ENCODE data around the gene C1QTNF6. TPM values are rescaled to one million over a fixed set of nuclear protein-coding genes. Genes with fewer than 3 reads are reported as not detected.

Gene C1QTNF6
- polyA plus RNA-seq, 1 of the 3 experiments (the other 2 are of a cell fraction): 47.7 TPM

DNA sequence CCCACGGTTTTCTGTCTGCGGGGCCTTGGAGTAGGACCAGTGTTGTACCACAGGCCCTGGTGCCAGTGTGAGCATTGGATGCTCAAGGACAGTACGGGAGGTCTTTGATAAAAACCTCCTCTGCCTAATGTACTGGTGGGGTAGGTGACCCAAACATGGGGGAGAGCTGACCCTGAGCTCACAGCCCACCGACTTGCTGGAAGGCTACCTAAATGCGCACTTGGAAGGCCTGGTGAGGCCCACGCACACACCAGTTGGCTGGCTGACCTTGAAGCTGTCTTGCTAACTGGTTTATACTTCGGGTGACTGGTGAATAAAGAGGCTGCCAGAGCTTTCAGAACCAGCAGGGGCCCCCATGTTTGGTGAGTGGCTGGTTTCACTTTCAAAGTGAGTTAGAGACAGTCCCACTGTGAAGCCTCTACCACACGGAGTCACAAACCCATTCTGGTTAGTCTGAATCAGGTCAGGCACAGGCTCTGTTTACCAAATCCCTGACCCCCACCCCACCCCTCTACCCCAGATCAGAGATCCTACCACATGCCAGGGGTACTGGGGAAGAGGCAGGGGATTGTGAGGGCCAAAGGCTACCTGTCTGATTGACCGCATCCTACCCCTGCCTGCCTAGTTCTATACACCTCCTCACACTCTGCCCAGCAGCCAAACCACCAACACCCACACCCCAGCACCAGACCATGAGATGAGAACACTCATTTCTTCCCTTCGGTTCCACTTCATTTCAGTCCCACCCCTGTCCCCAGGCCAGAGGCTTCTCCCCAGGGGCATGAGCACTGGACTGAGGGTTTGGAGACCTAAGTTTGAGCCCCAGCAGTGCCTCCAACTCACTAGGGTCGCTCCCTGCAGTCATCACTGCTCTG lies 25.6 kb downstream of the C1QTNF6 start:
- no peak overlapping the region for H3K4me2 ChIP-seq
- ChIA-PET POLR2A (no interaction called here), CTCF (interaction anchor here (1.1 to 8.0 kb wide), 4 partner anchors 14 to 105 kb away, joined by 3 to 156 read pairs (median 3); no protein-coding TSS in a partner anchor)
- H3K4me3 ChIP-seq (ENCODE audit: low read depth in 2 of 2, low read length in 1 of 2): no peak overlapping the region
- peaks cover 0 to 17% of the 10 kb centered on the region in 2 experiments; a peak in 1 of 4 replicates for H3K4me1 ChIP-seq (ENCODE audit: control insufficient read depth in 1 of 2, insufficient read depth in 2 of 2, low read depth in 1 of 2, low read length in 1 of 2)
- H3K9me2 ChIP-seq: no peaks in the 10 kb centered on the region
- H3K9me3 ChIP-seq: no peaks in the 10 kb centered on the region
- H3K9ac ChIP-seq: no peak overlapping the region
- no peak overlapping the region for H3K27ac ChIP-seq (ENCODE audit: low read depth in 2 of 2, low read length in 1 of 2)
- no peaks in the 10 kb centered on the region for H3F3A ChIP-seq (replicated peaks; ENCODE audit: insufficient read depth)
- H3K79me2 ChIP-seq (ENCODE audit: insufficient read depth): no peaks in the 10 kb centered on the region
- H4K20me1 ChIP-seq (ENCODE audit: insufficient read depth): no peaks in the 10 kb centered on the region
- no peaks in the 10 kb centered on the region for H3K27me3 ChIP-seq (ENCODE audit: insufficient read depth)
- 69% methylated on average over 10 of the region's 11 CpGs for whole genome bisulfite sequencing (ENCODE audit: low lambda C conversion rate)
- DNase-seq: no peak
- TF ChIP-seq EP300 (IDR thresholded peaks at IDR 0.05; ENCODE audit: borderline replicate concordance in 1 of 2, low read depth in 1 of 2, low read length in 1 of 2) (no peak), MEF2A (IDR thresholded peaks at IDR 0.05; ENCODE audit: borderline replicate concordance, low read depth) (no peak), FOSL2 (IDR thresholded peaks at IDR 0.05; ENCODE audit: borderline replicate concordance, low read depth) (no peak), ELF1 (IDR thresholded peaks at IDR 0.05) (no peak), RXRA (IDR thresholded peaks at IDR 0.05; ENCODE audit: borderline replicate concordance, low read depth) (no peak), GABPA (IDR thresholded peaks at IDR 0.05; ENCODE audit: low read depth) (no peak), SIN3A (IDR thresholded peaks at IDR 0.05; ENCODE audit: borderline replicate concordance, low read depth, low read length) (no peak), MXI1 (IDR thresholded peaks at IDR 0.05; ENCODE audit: low read depth, low read length) (no peak), SMC3 (IDR thresholded peaks at IDR 0.05; ENCODE audit: low read depth, low read length) (no peak), RCOR1 (IDR thresholded peaks at IDR 0.05; ENCODE audit: low read length) (no peak), RFX5 (IDR thresholded peaks at IDR 0.05; ENCODE audit: low read length) (no peak), YY1 (IDR thresholded peaks at IDR 0.05; ENCODE audit: low read depth) (no peak), RAD21 (IDR thresholded peaks at IDR 0.05; ENCODE audit: low read length) (no peak), GATA2 (CRISPR knock-in tag; IDR thresholded peaks at IDR 0.05) (no peak), NRF1 (IDR thresholded peaks at IDR 0.05; ENCODE audit: low read depth, low read length) (no peak)
- TF ChIP-seq, protein P1, sequence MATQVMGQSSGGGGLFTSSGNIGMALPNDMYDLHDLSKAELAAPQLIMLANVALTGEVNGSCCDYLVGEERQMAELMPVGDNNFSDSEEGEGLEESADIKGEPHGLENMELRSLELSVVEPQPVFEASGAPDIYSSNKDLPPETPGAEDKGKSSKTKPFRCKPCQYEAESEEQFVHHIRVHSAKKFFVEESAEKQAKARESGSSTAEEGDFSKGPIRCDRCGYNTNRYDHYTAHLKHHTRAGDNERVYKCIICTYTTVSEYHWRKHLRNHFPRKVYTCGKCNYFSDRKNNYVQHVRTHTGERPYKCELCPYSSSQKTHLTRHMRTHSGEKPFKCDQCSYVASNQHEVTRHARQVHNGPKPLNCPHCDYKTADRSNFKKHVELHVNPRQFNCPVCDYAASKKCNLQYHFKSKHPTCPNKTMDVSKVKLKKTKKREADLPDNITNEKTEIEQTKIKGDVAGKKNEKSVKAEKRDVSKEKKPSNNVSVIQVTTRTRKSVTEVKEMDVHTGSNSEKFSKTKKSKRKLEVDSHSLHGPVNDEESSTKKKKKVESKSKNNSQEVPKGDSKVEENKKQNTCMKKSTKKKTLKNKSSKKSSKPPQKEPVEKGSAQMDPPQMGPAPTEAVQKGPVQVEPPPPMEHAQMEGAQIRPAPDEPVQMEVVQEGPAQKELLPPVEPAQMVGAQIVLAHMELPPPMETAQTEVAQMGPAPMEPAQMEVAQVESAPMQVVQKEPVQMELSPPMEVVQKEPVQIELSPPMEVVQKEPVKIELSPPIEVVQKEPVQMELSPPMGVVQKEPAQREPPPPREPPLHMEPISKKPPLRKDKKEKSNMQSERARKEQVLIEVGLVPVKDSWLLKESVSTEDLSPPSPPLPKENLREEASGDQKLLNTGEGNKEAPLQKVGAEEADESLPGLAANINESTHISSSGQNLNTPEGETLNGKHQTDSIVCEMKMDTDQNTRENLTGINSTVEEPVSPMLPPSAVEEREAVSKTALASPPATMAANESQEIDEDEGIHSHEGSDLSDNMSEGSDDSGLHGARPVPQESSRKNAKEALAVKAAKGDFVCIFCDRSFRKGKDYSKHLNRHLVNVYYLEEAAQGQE (IDR thresholded peaks at IDR 0.05; ENCODE audit: low read depth, low read length): no peak
- TF ChIP-seq, protein P2, sequence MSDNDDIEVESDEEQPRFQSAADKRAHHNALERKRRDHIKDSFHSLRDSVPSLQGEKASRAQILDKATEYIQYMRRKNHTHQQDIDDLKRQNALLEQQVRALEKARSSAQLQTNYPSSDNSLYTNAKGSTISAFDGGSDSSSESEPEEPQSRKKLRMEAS (IDR thresholded peaks at IDR 0.05; ENCODE audit: low read depth): no peak
- TF ChIP-seq, protein P3, sequence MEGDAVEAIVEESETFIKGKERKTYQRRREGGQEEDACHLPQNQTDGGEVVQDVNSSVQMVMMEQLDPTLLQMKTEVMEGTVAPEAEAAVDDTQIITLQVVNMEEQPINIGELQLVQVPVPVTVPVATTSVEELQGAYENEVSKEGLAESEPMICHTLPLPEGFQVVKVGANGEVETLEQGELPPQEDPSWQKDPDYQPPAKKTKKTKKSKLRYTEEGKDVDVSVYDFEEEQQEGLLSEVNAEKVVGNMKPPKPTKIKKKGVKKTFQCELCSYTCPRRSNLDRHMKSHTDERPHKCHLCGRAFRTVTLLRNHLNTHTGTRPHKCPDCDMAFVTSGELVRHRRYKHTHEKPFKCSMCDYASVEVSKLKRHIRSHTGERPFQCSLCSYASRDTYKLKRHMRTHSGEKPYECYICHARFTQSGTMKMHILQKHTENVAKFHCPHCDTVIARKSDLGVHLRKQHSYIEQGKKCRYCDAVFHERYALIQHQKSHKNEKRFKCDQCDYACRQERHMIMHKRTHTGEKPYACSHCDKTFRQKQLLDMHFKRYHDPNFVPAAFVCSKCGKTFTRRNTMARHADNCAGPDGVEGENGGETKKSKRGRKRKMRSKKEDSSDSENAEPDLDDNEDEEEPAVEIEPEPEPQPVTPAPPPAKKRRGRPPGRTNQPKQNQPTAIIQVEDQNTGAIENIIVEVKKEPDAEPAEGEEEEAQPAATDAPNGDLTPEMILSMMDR (IDR thresholded peaks at IDR 0.05): no peak
- TF ChIP-seq, protein P4, sequence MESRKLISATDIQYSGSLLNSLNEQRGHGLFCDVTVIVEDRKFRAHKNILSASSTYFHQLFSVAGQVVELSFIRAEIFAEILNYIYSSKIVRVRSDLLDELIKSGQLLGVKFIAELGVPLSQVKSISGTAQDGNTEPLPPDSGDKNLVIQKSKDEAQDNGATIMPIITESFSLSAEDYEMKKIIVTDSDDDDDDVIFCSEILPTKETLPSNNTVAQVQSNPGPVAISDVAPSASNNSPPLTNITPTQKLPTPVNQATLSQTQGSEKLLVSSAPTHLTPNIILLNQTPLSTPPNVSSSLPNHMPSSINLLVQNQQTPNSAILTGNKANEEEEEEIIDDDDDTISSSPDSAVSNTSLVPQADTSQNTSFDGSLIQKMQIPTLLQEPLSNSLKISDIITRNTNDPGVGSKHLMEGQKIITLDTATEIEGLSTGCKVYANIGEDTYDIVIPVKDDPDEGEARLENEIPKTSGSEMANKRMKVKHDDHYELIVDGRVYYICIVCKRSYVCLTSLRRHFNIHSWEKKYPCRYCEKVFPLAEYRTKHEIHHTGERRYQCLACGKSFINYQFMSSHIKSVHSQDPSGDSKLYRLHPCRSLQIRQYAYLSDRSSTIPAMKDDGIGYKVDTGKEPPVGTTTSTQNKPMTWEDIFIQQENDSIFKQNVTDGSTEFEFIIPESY (IDR thresholded peaks at IDR 0.05; ENCODE audit: borderline replicate concordance, low read depth): no peak
- TF ChIP-seq, protein P5, sequence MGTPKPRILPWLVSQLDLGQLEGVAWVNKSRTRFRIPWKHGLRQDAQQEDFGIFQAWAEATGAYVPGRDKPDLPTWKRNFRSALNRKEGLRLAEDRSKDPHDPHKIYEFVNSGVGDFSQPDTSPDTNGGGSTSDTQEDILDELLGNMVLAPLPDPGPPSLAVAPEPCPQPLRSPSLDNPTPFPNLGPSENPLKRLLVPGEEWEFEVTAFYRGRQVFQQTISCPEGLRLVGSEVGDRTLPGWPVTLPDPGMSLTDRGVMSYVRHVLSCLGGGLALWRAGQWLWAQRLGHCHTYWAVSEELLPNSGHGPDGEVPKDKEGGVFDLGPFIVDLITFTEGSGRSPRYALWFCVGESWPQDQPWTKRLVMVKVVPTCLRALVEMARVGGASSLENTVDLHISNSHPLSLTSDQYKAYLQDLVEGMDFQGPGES (IDR thresholded peaks at IDR 0.05; ENCODE audit: low read depth, low read length): no peak
- H3K36me3 ChIP-seq (replicated peaks in 1 of 2; ENCODE audit: control insufficient read depth in 1 of 2, insufficient read depth in 2 of 2, low read length in 1 of 2): no peaks in the 10 kb centered on the region
- H2AFZ ChIP-seq (ENCODE audit: low read depth): no peak overlapping the region
